PFSK-1 (cell line): ENCODE measurements around the gene ZBTB16.
A peak's percentile ranks its signal among the peaks of the same experiment; 100 is the strongest.

ENCODE experiments used
- FOXP2 ChIP-seq: optimal IDR thresholded peaks from 2 replicates; pipeline ENCODE3; 2011; ENCODE audit warnings: borderline replicate concordance, control low read depth, inconsistent platforms; ENCODE audit not compliant: insufficient read depth; ENCODE audit errors: extremely low read length, extremely low read depth
- POLR2AphosphoS5 ChIP-seq: IDR thresholded peaks from 2 replicates; pipeline ENCODE4 v1.6.1; 2012; ENCODE audit warnings: low read depth, mild to moderate bottlenecking, control low read depth, low read length, moderate library complexity
- SIN3A ChIP-seq: IDR thresholded peaks from 2 replicates; pipeline ENCODE4 v1.6.1; 2012; ENCODE audit warnings: mild to moderate bottlenecking, low read length, moderate library complexity, borderline replicate concordance; ENCODE audit not compliant: insufficient read depth
- TAF1 ChIP-seq: IDR thresholded peaks from 2 replicates; pipeline ENCODE4 v1.6.1; 2012; ENCODE audit warnings: low read length, control low read depth, borderline replicate concordance; ENCODE audit not compliant: insufficient read depth
- TF ChIP-seq, protein P1 (sequence below), 2 experiments: IDR thresholded peaks; 2 replicates each; pipeline versions ENCODE4 v1.6.1 to v1.8.0; 2011 to 2012; ENCODE audit warnings: low read depth in 2 of 2, low read length in 2 of 2, control low read depth in 1 of 2, inconsistent platforms in 1 of 2, mild to moderate bottlenecking in 1 of 2, moderate library complexity in 1 of 2; ENCODE audit not compliant: insufficient read depth in 1 of 2

ZBTB16 gene

DNA sequence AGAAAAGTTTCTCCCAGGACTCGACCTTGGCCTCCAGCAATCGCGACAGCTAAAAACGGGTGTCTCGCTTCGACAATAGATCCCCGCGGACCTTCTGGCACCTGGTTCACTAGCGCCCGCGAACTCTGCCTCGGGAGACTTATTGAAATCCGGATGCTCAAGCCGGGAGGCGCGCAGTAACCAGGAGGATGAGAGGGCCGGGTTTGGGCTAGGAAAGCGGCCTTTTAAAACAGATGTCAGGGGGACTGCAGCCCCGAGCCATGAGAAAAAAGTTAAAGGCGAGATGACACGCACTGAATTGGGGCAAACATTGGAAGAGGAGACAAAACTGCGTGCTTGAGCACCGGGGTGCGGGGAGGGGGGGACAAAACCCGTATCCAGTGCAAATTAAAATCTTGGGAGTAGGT lies 637 bp upstream of the ZBTB16 start:
- TF ChIP-seq SIN3A (no peak), POLR2AphosphoS5 (no peak), FOXP2 (no peak), TAF1 (no peak)
- TF ChIP-seq, protein P1, sequence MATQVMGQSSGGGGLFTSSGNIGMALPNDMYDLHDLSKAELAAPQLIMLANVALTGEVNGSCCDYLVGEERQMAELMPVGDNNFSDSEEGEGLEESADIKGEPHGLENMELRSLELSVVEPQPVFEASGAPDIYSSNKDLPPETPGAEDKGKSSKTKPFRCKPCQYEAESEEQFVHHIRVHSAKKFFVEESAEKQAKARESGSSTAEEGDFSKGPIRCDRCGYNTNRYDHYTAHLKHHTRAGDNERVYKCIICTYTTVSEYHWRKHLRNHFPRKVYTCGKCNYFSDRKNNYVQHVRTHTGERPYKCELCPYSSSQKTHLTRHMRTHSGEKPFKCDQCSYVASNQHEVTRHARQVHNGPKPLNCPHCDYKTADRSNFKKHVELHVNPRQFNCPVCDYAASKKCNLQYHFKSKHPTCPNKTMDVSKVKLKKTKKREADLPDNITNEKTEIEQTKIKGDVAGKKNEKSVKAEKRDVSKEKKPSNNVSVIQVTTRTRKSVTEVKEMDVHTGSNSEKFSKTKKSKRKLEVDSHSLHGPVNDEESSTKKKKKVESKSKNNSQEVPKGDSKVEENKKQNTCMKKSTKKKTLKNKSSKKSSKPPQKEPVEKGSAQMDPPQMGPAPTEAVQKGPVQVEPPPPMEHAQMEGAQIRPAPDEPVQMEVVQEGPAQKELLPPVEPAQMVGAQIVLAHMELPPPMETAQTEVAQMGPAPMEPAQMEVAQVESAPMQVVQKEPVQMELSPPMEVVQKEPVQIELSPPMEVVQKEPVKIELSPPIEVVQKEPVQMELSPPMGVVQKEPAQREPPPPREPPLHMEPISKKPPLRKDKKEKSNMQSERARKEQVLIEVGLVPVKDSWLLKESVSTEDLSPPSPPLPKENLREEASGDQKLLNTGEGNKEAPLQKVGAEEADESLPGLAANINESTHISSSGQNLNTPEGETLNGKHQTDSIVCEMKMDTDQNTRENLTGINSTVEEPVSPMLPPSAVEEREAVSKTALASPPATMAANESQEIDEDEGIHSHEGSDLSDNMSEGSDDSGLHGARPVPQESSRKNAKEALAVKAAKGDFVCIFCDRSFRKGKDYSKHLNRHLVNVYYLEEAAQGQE (IDR thresholded peaks at IDR 0.05; ENCODE audit: insufficient read depth in 1 of 2, low read depth in 2 of 2, low read length in 2 of 2): no peak

DNA sequence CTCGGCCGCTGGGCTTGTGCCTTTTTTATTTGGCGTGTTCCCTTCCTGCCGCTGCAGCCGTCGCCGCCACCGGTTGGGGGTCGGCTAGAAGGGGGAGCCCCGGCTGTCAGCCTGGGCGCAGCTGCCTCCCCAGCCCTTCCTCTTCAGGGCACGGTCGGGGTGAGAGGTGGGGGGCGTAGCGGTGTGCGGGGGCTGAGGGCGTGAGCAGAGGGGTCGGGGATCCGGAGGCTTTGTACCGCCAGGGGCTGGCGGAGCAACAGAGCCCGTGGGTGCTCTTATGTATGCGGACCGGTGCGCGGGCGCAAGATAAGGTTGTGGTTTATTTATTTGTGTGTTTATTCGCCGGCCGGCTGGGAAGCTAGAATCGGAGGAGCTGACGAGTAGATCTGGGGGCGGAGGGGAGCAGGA lies 477 bp downstream of the ZBTB16 start:
- no peak for TF ChIP-seq TAF1
- no peak for TF ChIP-seq FOXP2
- TF ChIP-seq SIN3A: no peak
- no peak for TF ChIP-seq POLR2AphosphoS5
- TF ChIP-seq, protein P1 (IDR thresholded peaks at IDR 0.05; ENCODE audit: insufficient read depth in 1 of 2, low read depth in 2 of 2, low read length in 2 of 2): no peak

DNA sequence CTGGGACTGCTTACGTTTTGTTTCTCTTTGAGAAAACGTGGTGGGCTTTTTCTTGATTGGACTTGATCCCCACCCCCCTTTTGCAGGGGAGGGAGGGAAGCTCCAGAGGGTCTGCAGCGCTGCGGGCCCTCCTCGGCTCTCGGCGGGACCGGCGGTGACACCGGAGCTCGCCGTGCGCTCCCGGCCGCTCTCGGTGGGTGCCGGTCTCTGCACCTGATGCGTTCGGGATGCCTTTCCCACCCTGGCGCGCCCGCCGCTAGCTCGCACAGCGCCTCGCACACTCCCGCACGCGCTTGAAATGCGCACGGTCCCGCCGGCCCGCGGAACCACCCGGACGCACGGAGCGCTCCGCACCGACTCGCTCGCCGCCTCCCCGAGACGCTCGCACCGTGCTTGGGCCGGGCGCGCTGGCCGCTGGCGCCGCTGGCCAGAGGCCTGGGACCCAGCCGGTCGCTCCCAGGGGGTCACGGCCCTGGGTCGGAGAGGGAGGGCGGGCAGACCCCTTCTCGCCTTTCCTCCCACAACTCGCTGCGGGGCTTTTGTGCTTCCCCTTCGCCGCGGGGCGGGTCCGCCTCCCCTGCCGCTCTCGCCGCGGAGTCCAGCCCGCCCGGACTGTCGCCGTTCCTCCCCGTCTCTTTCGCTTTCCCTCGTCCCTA lies 1.0 kb downstream of the ZBTB16 start:
- TF ChIP-seq TAF1 (no peak), FOXP2 (peak; percentile 37)

DNA sequence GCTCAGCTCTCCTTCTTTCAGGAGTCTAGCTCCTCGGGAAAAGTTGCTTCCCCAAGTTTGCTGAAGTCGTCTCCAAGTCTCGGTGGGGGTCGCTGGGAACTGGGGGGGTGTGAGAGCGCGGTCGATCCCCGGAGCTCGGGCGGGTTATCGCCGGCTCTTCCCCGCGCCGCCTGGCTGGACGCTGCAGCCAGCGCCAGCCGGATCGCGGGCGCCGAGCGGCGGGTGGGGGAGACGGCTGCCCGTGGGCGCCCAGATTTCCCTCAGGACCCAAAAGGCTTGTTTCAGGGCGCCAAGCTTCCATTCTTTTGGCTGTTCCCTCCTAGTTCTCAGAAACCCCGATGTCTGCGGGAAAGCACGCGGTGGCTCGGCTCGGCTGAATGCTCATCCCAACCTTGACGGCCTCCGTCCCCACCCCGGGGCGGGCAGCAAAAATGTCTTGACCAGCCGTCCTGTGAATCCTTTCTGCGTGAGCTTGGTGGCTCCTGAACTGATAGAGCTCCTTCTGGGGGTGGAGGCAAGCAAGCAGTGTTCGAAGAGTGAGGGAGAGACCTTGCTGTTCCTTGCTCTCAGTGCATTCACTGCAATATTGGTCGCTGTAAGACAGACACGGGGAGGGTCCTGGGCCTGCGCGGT lies 1.7 kb downstream of the ZBTB16 start:
- TF ChIP-seq SIN3A: no peak
- TF ChIP-seq TAF1: no peak
- TF ChIP-seq POLR2AphosphoS5: no peak
- TF ChIP-seq, protein P1 (IDR thresholded peaks at IDR 0.05; ENCODE audit: insufficient read depth in 1 of 2, low read depth in 2 of 2, low read length in 2 of 2): no peak
- TF ChIP-seq FOXP2: no peak

DNA sequence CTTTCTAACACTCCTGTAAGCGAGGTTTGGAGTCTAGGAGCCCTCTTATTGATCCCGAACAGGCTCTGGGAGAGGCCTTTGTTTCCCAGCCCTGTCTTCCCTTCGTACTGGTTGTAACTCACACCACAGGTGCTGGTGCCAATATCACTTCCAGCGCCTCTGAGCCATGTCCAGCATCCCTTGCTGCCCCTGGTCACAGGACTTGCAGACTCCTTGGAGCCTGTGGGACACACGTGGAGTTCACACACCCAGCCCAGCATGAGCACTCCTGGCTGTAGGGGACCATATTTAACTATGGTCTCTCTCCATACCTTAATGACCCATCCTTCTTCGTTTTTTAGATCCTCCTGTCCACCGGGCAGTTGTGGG lies 2.2 kb downstream of the ZBTB16 start:
- TF ChIP-seq SIN3A (no peak), FOXP2 (no peak), POLR2AphosphoS5 (no peak), TAF1 (no peak)
- TF ChIP-seq, protein P1 (IDR thresholded peaks at IDR 0.05; ENCODE audit: insufficient read depth in 1 of 2, low read depth in 2 of 2, low read length in 2 of 2): no peak
